ENCODE data around the gene DNAJC13. TPM values are rescaled to one million over a fixed set of nuclear protein-coding genes. Genes with fewer than 3 reads are reported as not detected.

Gene DNAJC13
- total RNA-seq, 1 experiment from 2014 or later: 24.7 TPM

GRCh38 chr3:132488151-132488550, 70.8 kb downstream of the DNAJC13 start:
- no peak for DNase-seq
- H2AFZ ChIP-seq (ENCODE audit: low read length): no peak overlapping the region
- ATAC-seq: no peak
- H3K4me2 ChIP-seq (ENCODE audit: low read length): no peak overlapping the region
- no peaks in the 10 kb centered on the region for H4K20me1 ChIP-seq (ENCODE audit: low read length)
- no TSS peak for BruUV-seq (replicated peaks)
- H3K36me3 ChIP-seq (ENCODE audit: low read depth, low read length): peaks cover 19% of the 10 kb centered on the region; the same call in 1 of the 2 replicates
- no peak for TF ChIP-seq EZH2phosphoT487 (IDR thresholded peaks at IDR 0.05; ENCODE audit: borderline replicate concordance, low read length)
- no peak for TF ChIP-seq EZH2 (IDR thresholded peaks at IDR 0.05; ENCODE audit: low read length, unreplicated experiment)
- no peak for TF ChIP-seq CTCF (conservative IDR thresholded peaks at IDR 0.05; ENCODE audit: low read depth, low read length)
- POLR2A ChIA-PET (ENCODE audit: unreplicated experiment): no interaction called here
- intact Hi-C loops (cut with micrococcal nuclease): no loop called here
- H3K9me2 ChIP-seq (replicated peaks; ENCODE audit: low read length): no peaks in the 10 kb centered on the region
- H3K4me1 ChIP-seq (ENCODE audit: insufficient read depth, low read length): no peaks in the 10 kb centered on the region
- H3K4me3 ChIP-seq (ENCODE audit: low read length): no peak overlapping the region
- H3K9me3 ChIP-seq (ENCODE audit: low read length): no peaks in the 10 kb centered on the region
- H3K79me2 ChIP-seq (ENCODE audit: low read length): no peaks in the 10 kb centered on the region
- no peaks in the 10 kb centered on the region for H3K27me3 ChIP-seq (ENCODE audit: low read length)
- CTCF ChIA-PET: no interaction called here
- no peak overlapping the region for H3K27ac ChIP-seq (ENCODE audit: low read length)
- H3K9ac ChIP-seq (ENCODE audit: low read length): no peak overlapping the region
- no peaks in the 10 kb centered on the region for H3F3A ChIP-seq (ENCODE audit: low read length, unreplicated experiment)

GRCh38 chr3:132499071-132499470, 81.8 kb downstream of the DNAJC13 start:
- POLR2A ChIA-PET (ENCODE audit: unreplicated experiment): no interaction called here

More at GRCh38 chr3:132499071-132499470, 81.8 kb downstream of the DNAJC13 start:
- ATAC-seq (no peak), DNase-seq (no peak)
- Histone ChIP-seq H3F3A (ENCODE audit: low read length, unreplicated experiment) (no peaks in the 10 kb centered on the region), H3K9ac (ENCODE audit: low read length) (no peak overlapping the region), H3K9me3 (ENCODE audit: low read length) (no peaks in the 10 kb centered on the region), H3K36me3 (ENCODE audit: low read depth, low read length) (peaks cover 42% of the 10 kb centered on the region), H3K4me2 (ENCODE audit: low read length) (no peak overlapping the region), H3K4me1 (ENCODE audit: insufficient read depth, low read length) (no peaks in the 10 kb centered on the region), H3K27ac (ENCODE audit: low read length) (no peak overlapping the region), H3K27me3 (ENCODE audit: low read length) (no peaks in the 10 kb centered on the region), H3K9me2 (replicated peaks; ENCODE audit: low read length) (no peaks in the 10 kb centered on the region), H4K20me1 (ENCODE audit: low read length) (no peaks in the 10 kb centered on the region), H3K79me2 (ENCODE audit: low read length) (no peaks in the 10 kb centered on the region), H3K4me3 (ENCODE audit: low read length) (no peak overlapping the region), H2AFZ (ENCODE audit: low read length) (no peak overlapping the region)
- BruUV-seq (replicated peaks): no TSS peak
- TF ChIP-seq EZH2 (IDR thresholded peaks at IDR 0.05; ENCODE audit: low read length, unreplicated experiment) (no peak), EZH2phosphoT487 (IDR thresholded peaks at IDR 0.05; ENCODE audit: borderline replicate concordance, low read length) (no peak), CTCF (conservative IDR thresholded peaks at IDR 0.05; ENCODE audit: low read depth, low read length) (no peak)
- intact Hi-C loops (cut with micrococcal nuclease): no loop called here
- CTCF ChIA-PET: no interaction called here
